ENCODE results near the gene ALLC.

DNA sequence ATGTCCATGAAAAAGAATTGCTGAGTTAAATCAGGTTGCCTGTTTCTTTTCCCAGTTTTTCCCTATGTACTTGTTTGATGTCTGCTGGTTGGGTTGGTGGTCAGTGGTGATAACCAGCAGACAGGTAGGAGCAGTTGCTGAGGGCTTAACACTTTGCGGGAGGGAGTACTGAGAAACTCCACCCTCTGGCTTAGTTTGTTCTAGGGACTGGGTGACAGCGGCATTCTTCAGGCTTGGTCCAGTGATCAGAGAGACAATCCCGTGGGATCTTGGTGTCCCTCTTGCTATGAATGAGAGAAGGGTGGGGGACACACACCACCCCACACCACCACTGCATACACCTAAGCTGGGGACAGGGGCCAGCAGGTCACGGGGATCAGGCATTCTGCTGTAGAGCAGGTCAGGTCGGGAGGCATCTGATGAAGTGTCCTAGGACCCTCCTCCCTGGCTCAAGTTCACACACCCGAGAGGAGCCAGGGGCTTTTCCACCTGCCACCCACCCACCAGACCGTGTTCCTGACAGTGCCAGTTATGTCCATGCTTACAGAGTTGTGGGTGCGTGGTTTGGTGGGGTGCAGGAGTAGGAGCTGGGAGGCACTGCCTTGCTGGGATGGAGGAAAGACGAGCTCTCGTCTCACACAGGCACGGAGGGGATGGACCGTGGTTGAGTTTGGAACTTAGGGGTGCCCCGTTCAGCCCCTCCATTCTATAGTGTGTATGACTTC is 21.3 kb upstream of the ALLC start:
- TF ChIP-seq POLR2A (IDR thresholded peaks at IDR 0.05; ENCODE audit: low read length) (no peak), HDAC2 (IDR thresholded peaks at IDR 0.05) (no peak), ELK1 (IDR thresholded peaks at IDR 0.05; ENCODE audit: low read depth, low read length) (no peak), CHD2 (IDR thresholded peaks at IDR 0.05; ENCODE audit: low read length, partially characterized antibody) (no peak), FOSL2 (IDR thresholded peaks at IDR 0.05) (no peak), FOSL2 (CRISPR knock-in tag; IDR thresholded peaks at IDR 0.05) (no peak), JUN (IDR thresholded peaks at IDR 0.05) (no peak), JUNB (IDR thresholded peaks at IDR 0.05) (no peak), USF2 (IDR thresholded peaks at IDR 0.05) (no peak), BCL3 (IDR thresholded peaks at IDR 0.05) (no peak)
- TF ChIP-seq, protein P1, sequence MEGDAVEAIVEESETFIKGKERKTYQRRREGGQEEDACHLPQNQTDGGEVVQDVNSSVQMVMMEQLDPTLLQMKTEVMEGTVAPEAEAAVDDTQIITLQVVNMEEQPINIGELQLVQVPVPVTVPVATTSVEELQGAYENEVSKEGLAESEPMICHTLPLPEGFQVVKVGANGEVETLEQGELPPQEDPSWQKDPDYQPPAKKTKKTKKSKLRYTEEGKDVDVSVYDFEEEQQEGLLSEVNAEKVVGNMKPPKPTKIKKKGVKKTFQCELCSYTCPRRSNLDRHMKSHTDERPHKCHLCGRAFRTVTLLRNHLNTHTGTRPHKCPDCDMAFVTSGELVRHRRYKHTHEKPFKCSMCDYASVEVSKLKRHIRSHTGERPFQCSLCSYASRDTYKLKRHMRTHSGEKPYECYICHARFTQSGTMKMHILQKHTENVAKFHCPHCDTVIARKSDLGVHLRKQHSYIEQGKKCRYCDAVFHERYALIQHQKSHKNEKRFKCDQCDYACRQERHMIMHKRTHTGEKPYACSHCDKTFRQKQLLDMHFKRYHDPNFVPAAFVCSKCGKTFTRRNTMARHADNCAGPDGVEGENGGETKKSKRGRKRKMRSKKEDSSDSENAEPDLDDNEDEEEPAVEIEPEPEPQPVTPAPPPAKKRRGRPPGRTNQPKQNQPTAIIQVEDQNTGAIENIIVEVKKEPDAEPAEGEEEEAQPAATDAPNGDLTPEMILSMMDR (IDR thresholded peaks at IDR 0.05) = no peak

All from A549 (cell line).